Measurements from ENCODE around the gene RNF220. TPM values are rescaled to one million over a fixed set of nuclear protein-coding genes. Genes with fewer than 3 reads are reported as not detected.

RNF220 gene
- total and polyA plus RNA-seq, 11 donors, result 54.2 to 108 (median 62.4) TPM

GRCh38 chr1:44701141-44701573 is 296.1 kb downstream of the RNF220 start:
- Histone ChIP-seq H3K4me3 (no peak overlapping the region), H3K4me1 (peaks cover 0 to 17% (median 0%) of the 10 kb centered on the region in 12 donors), H3K27me3 (no peaks in the 10 kb centered on the region), H3K9me3 (no peaks in the 10 kb centered on the region), H3K36me3 (no peaks in the 10 kb centered on the region), H3K27ac (no peak overlapping the region)
- intact Hi-C loops (cut with DNase I), result no loop called here
- TF ChIP-seq, protein P1, sequence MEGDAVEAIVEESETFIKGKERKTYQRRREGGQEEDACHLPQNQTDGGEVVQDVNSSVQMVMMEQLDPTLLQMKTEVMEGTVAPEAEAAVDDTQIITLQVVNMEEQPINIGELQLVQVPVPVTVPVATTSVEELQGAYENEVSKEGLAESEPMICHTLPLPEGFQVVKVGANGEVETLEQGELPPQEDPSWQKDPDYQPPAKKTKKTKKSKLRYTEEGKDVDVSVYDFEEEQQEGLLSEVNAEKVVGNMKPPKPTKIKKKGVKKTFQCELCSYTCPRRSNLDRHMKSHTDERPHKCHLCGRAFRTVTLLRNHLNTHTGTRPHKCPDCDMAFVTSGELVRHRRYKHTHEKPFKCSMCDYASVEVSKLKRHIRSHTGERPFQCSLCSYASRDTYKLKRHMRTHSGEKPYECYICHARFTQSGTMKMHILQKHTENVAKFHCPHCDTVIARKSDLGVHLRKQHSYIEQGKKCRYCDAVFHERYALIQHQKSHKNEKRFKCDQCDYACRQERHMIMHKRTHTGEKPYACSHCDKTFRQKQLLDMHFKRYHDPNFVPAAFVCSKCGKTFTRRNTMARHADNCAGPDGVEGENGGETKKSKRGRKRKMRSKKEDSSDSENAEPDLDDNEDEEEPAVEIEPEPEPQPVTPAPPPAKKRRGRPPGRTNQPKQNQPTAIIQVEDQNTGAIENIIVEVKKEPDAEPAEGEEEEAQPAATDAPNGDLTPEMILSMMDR (IDR thresholded peaks at IDR 0.05), result no peak
- TF ChIP-seq POLR2A (IDR thresholded peaks at IDR 0.05), result no peak
- DNase-seq (no peak), ATAC-seq (no peak)
- WGBS, 4 donors, result 72 to 83% (median 82%) methylated on average over 7 of the region's 7 CpGs

Small RNA genes lying within 50 kb of the gene (microRNA-seq; reads per million reads assigned to microRNA genes)
- gene MIR5584, result 0 to 0.13 (median 0) reads per million in 4 donors

Other genes with a start within 250 kb of the RNF220 start
- gene DMAP1, start 191.8 kb upstream of the RNF220 start, total RNA-seq, result 10 to 100 TPM; 23.5 to 35.5 (median 27.7) TPM
- gene DMAP1, start 191.8 kb upstream of the RNF220 start, polyA plus RNA-seq, result 10 to 100 TPM; 30.5 to 31.9 TPM
- 10 to 100 TPM; 42.0 to 57.0 (median 48.0) TPM for gene ERI3, start 50.0 kb upstream of the RNF220 start, total RNA-seq
- gene ERI3, start 50.0 kb upstream of the RNF220 start, polyA plus RNA-seq, result 10 to 100 TPM; 29.8 to 68.9 TPM

All from heart left ventricle (tissue), 16 donors.